Measurements from ENCODE around the gene ADAT2. TPM values are rescaled to one million over a fixed set of nuclear protein-coding genes. Genes with fewer than 3 reads are reported as not detected.
A peak's percentile ranks its signal among the peaks of the same experiment; 100 is the strongest.

The ADAT2 gene
- total and polyA plus RNA-seq, 2 of the 13 experiments (the other 11 are each of a cell fraction or from before 2014, with no cell fraction given), result 10.5 to 18.3 TPM

GRCh38 chr6:143450453-143451371, at the start of gene ADAT2, which contains the start of gene PEX3 (continued):
- TF ChIP-seq ZGPAT (CRISPR knock-in tag; IDR thresholded peaks at IDR 0.05), result peak; percentile 100
- peak; percentile 98 for TF ChIP-seq KLF9 (CRISPR knock-in tag; IDR thresholded peaks at IDR 0.05; ENCODE audit: low read depth)
- TF ChIP-seq SOX13 (IDR thresholded peaks at IDR 0.05), result no peak
- peak in 1 of 2 experiments; percentile 86; a peak in 2 of 4 replicates for TF ChIP-seq SOX13 (CRISPR knock-in tag; conservative IDR thresholded peaks at IDR 0.05 in 1 of 2, IDR thresholded peaks at IDR 0.05 in 1 of 2)
- TF ChIP-seq, protein P1, sequence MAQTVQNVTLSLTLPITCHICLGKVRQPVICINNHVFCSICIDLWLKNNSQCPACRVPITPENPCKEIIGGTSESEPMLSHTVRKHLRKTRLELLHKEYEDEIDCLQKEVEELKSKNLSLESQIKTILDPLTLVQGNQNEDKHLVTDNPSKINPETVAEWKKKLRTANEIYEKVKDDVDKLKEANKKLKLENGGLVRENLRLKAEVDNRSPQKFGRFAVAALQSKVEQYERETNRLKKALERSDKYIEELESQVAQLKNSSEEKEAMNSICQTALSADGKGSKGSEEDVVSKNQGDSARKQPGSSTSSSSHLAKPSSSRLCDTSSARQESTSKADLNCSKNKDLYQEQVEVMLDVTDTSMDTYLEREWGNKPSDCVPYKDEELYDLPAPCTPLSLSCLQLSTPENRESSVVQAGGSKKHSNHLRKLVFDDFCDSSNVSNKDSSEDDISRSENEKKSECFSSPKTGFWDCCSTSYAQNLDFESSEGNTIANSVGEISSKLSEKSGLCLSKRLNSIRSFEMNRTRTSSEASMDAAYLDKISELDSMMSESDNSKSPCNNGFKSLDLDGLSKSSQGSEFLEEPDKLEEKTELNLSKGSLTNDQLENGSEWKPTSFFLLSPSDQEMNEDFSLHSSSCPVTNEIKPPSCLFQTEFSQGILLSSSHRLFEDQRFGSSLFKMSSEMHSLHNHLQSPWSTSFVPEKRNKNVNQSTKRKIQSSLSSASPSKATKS (CRISPR knock-in tag; IDR thresholded peaks at IDR 0.05), result peak; percentile 98; the same call in 1 of the 2 replicates
- TF ChIP-seq, protein P2, sequence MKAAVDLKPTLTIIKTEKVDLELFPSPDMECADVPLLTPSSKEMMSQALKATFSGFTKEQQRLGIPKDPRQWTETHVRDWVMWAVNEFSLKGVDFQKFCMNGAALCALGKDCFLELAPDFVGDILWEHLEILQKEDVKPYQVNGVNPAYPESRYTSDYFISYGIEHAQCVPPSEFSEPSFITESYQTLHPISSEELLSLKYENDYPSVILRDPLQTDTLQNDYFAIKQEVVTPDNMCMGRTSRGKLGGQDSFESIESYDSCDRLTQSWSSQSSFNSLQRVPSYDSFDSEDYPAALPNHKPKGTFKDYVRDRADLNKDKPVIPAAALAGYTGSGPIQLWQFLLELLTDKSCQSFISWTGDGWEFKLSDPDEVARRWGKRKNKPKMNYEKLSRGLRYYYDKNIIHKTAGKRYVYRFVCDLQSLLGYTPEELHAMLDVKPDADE (CRISPR knock-in tag; IDR thresholded peaks at IDR 0.05), result peak; percentile 86
- TF ChIP-seq ARID3A (IDR thresholded peaks at IDR 0.05; ENCODE audit: low read depth, low read length), result peak; percentile 95
- TF ChIP-seq PPARG (CRISPR knock-in tag; conservative IDR thresholded peaks at IDR 0.05), result peak; percentile 94
- peak; percentile 89 for TF ChIP-seq BCL6 (CRISPR knock-in tag; IDR thresholded peaks at IDR 0.05)
- TF ChIP-seq PTBP1 (IDR thresholded peaks at IDR 0.05; ENCODE audit: low read depth, low read length, poor library complexity, severe bottlenecking), result peak; percentile 98
- peak; percentile 99; the same call in 1 of the 2 replicates for TF ChIP-seq SP140L (CRISPR knock-in tag; IDR thresholded peaks at IDR 0.05; ENCODE audit: borderline replicate concordance)
- TF ChIP-seq EHMT2 (IDR thresholded peaks at IDR 0.05; ENCODE audit: borderline replicate concordance, low read depth, low read length), result peak; percentile 88; the same call in 1 of the 2 replicates
- TF ChIP-seq ZMAT3 (CRISPR knock-in tag; conservative IDR thresholded peaks at IDR 0.05), result peak; percentile 93
- TF ChIP-seq SKI (IDR thresholded peaks at IDR 0.05; ENCODE audit: partially characterized antibody), result peak; percentile 84
- peak; percentile 84 for TF ChIP-seq PITX1 (CRISPR knock-in tag; IDR thresholded peaks at IDR 0.05)
- TF ChIP-seq, protein P3, sequence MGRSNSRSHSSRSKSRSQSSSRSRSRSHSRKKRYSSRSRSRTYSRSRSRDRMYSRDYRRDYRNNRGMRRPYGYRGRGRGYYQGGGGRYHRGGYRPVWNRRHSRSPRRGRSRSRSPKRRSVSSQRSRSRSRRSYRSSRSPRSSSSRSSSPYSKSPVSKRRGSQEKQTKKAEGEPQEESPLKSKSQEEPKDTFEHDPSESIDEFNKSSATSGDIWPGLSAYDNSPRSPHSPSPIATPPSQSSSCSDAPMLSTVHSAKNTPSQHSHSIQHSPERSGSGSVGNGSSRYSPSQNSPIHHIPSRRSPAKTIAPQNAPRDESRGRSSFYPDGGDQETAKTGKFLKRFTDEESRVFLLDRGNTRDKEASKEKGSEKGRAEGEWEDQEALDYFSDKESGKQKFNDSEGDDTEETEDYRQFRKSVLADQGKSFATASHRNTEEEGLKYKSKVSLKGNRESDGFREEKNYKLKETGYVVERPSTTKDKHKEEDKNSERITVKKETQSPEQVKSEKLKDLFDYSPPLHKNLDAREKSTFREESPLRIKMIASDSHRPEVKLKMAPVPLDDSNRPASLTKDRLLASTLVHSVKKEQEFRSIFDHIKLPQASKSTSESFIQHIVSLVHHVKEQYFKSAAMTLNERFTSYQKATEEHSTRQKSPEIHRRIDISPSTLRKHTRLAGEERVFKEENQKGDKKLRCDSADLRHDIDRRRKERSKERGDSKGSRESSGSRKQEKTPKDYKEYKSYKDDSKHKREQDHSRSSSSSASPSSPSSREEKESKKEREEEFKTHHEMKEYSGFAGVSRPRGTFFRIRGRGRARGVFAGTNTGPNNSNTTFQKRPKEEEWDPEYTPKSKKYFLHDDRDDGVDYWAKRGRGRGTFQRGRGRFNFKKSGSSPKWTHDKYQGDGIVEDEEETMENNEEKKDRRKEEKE (IDR thresholded peaks at IDR 0.05), result no peak
- TF ChIP-seq NCOR1 (IDR thresholded peaks at IDR 0.05; ENCODE audit: borderline replicate concordance, low read length), result peak; percentile 75; the same call in 1 of the 2 replicates
- peak; percentile 44 for TF ChIP-seq HNF4A (CRISPR knock-in tag; IDR thresholded peaks at IDR 0.05)
- peak; percentile 99 for TF ChIP-seq GABPB1 (CRISPR knock-in tag; IDR thresholded peaks at IDR 0.05)
